ENCODE results near the gene SUGCT.

Gene SUGCT

DNA sequence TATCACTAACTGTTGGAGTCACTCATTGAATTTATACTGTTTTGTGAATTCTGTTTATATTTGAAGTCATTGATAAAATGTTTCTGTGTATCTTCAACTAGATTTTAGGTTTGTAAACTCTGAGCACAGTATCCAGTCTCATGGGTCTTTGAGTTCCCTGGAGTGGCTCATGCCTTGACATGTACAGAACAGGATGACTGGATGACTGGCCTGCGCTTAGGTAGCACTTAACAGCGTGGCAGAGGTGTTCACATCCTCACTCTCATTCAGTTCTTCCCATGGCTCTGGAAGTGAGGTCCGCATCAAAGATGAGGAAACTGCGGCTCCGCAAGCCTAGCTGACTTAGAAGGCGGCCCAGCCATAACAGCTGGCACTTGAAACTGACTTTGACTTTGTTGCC, 576.9 kb downstream of the SUGCT start:
- Histone ChIP-seq H3K9me3 (ENCODE audit: control insufficient read depth, low read length) (no peaks in the 10 kb centered on the region), H3K36me3 (ENCODE audit: control insufficient read depth, insufficient read depth, low read length) (no peaks in the 10 kb centered on the region), H3K4me1 (no peaks in the 10 kb centered on the region), H3K27ac (no peak overlapping the region), H3K4me2 (ENCODE audit: low read length) (no peak overlapping the region), H3K4me3 (ENCODE audit: low read depth, low read length) (no peak overlapping the region), H3K79me2 (no peaks in the 10 kb centered on the region), H3K9ac (no peak overlapping the region), H2AFZ (no peak overlapping the region), H3K27me3 (ENCODE audit: control insufficient read depth, insufficient read depth, low read length) (no peaks in the 10 kb centered on the region)
- TF ChIP-seq CTCF (IDR thresholded peaks at IDR 0.05): no peak

- Histone ChIP-seq H3K4me1 (no peaks in the 10 kb centered on the region), H3K36me3 (ENCODE audit: control insufficient read depth, insufficient read depth, low read length) (no peaks in the 10 kb centered on the region), H3K27ac (no peak overlapping the region), H3K79me2 (no peaks in the 10 kb centered on the region), H3K9me3 (ENCODE audit: control insufficient read depth, low read length) (no peaks in the 10 kb centered on the region), H2AFZ (no peak overlapping the region), H3K4me2 (ENCODE audit: low read length) (no peak overlapping the region), H3K4me3 (ENCODE audit: low read depth, low read length) (no peak overlapping the region), H3K9ac (no peak overlapping the region), H3K27me3 (ENCODE audit: control insufficient read depth, insufficient read depth, low read length) (no peaks in the 10 kb centered on the region)
- TF ChIP-seq CTCF (IDR thresholded peaks at IDR 0.05): no peak
These were observed 579.7 kb downstream of the SUGCT start for GRCh38 chr7:40714363-40715052.

- Histone ChIP-seq H3K9ac (no peak overlapping the region), H3K27me3 (ENCODE audit: control insufficient read depth, insufficient read depth, low read length) (no peaks in the 10 kb centered on the region), H2AFZ (no peak overlapping the region), H3K4me2 (ENCODE audit: low read length) (no peak overlapping the region), H3K79me2 (no peaks in the 10 kb centered on the region), H3K4me3 (ENCODE audit: low read depth, low read length) (no peak overlapping the region), H3K27ac (no peak overlapping the region), H3K36me3 (ENCODE audit: control insufficient read depth, insufficient read depth, low read length) (no peaks in the 10 kb centered on the region), H3K4me1 (no peaks in the 10 kb centered on the region), H3K9me3 (ENCODE audit: control insufficient read depth, low read length) (no peaks in the 10 kb centered on the region)
- TF ChIP-seq CTCF (IDR thresholded peaks at IDR 0.05): no peak
These were observed 580.2 kb downstream of the SUGCT start for GRCh38 chr7:40715053-40715430.

GRCh38 chr7:40716052-40716451, 581.2 kb downstream of the SUGCT start:
- Histone ChIP-seq H3K4me3 (ENCODE audit: low read depth, low read length) (no peak overlapping the region), H2AFZ (no peak overlapping the region), H3K4me1 (no peaks in the 10 kb centered on the region), H3K27me3 (ENCODE audit: control insufficient read depth, insufficient read depth, low read length) (no peaks in the 10 kb centered on the region), H3K4me2 (ENCODE audit: low read length) (no peak overlapping the region), H3K9ac (no peak overlapping the region), H3K79me2 (no peaks in the 10 kb centered on the region), H3K27ac (no peak overlapping the region), H3K9me3 (ENCODE audit: control insufficient read depth, low read length) (no peaks in the 10 kb centered on the region), H3K36me3 (ENCODE audit: control insufficient read depth, insufficient read depth, low read length) (no peaks in the 10 kb centered on the region)
- TF ChIP-seq CTCF (IDR thresholded peaks at IDR 0.05): no peak

GRCh38 chr7:40717242-40717641, 582.4 kb downstream of the SUGCT start:
- Histone ChIP-seq H3K27ac (no peak overlapping the region), H3K9ac (no peak overlapping the region), H3K27me3 (ENCODE audit: control insufficient read depth, insufficient read depth, low read length) (no peaks in the 10 kb centered on the region), H2AFZ (no peak overlapping the region), H3K9me3 (ENCODE audit: control insufficient read depth, low read length) (no peaks in the 10 kb centered on the region), H3K79me2 (no peaks in the 10 kb centered on the region), H3K4me1 (no peaks in the 10 kb centered on the region), H3K36me3 (ENCODE audit: control insufficient read depth, insufficient read depth, low read length) (no peaks in the 10 kb centered on the region), H3K4me2 (ENCODE audit: low read length) (no peak overlapping the region), H3K4me3 (ENCODE audit: low read depth, low read length) (no peak overlapping the region)
- TF ChIP-seq CTCF (IDR thresholded peaks at IDR 0.05): no peak

Measured in parathyroid adenoma (tissue), 2 donors.